NCI-H526 treated with DMSO at 0.1 percent for 48 hours (cell line): ENCODE data around the gene ZBTB42.

Source experiments
- DNase-seq: peaks from one replicate; lab custom pipeline; 2025; lab: John Stamatoyannopoulos, UW

The ZBTB42 gene

DNA sequence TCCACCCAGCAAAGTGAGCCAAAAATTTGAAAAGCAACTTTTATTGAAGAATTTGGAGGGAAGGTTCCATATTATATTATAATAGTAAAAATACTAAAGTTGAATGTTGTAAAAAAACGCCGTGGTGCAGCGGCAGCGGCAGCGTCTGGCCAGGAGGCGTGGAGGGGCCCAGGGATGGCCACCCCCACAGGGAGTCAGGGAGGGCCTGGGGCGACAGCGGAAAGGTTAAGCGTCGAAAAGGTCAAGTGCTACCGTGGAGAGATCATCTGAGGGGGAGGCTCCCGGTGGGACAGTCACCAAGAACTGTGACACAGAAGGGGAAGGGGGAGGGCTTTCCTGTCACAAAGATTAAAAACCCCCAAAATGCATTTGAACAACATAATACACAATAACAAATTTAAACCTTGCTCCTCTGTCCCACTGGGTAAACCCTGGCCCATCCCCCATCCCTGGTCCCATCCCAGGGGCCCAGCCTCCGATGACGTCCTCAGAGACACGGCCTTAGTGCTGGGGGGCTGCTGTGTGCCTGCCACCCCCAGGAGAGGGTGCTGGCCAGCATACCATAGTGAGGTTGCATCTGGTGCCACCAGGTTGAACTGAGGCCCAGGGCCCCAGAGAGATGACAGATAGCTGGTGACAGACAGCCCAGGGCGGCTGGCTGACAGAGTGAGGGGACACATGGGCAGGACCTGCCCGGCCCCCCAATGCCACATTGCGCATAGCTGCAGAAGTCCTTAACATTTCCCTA lies 31.4 kb upstream of the ZBTB42 start:
- DNase-seq: no peak

DNA sequence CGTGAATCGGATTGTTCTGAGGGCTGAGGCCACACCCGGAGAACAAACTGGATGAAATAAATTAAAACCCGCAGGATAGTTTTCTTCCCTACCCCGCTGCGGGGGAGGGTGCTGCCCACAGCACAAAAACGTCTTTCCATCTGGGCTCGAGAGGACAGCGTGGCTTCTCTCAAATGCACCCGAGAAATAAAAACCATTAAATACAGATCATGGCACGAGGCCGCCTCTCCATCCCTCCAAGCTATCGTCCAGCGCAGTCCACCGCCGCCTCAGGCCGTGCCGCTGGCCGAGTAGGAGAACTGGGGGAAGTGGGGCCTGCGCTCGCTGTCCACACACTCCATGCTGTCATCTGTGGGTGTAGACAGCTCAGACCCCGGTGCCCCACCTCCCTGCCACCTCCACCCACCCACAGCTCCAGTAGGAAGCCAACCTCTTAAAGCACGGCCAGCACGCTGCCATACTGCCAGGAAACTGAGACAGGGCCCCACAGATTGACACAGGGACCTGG lies 30.8 kb upstream of the ZBTB42 start:
- no peak for DNase-seq

DNA sequence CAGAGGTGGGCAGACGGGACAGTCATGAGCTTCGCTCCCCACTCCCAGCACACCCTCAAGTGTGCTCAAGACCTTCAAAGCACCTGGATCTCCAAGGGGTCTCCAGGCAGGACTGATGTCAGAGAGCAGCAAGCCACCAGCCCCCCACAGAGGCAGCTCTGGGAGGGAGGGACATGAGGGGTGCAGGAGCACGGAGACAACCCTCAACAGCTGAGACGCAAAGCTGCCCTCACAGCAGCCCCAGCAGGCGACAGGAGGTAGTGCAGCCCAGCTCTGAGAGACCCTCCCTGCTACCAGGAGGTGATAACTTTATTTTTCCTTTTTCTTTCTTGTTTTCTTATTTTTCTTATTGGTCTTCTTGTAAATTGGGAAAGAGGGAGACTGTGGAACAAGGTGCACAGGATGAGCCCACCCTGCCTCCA lies 30.0 kb upstream of the ZBTB42 start:
- DNase-seq: no peak

DNA sequence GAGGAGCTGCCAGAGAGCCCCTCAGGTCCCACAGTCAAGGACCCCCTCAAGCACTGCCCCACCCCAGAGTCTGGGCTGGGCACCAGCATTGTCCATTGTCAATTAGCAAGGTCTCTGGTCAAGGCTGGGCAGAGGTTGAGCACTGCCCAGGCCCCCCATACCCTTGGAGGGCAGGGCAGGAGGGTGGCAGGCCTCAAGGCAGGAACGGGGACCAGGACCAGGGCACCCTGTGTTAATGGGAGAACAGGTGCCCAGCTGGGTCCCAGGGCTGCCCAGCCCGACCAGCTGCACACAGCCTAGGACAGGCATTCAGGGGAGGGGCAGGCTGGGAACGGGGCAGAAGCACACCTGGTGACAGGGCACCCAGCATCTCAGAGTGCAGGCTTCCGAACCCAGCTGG lies 29.5 kb upstream of the ZBTB42 start:
- no peak for DNase-seq

DNA sequence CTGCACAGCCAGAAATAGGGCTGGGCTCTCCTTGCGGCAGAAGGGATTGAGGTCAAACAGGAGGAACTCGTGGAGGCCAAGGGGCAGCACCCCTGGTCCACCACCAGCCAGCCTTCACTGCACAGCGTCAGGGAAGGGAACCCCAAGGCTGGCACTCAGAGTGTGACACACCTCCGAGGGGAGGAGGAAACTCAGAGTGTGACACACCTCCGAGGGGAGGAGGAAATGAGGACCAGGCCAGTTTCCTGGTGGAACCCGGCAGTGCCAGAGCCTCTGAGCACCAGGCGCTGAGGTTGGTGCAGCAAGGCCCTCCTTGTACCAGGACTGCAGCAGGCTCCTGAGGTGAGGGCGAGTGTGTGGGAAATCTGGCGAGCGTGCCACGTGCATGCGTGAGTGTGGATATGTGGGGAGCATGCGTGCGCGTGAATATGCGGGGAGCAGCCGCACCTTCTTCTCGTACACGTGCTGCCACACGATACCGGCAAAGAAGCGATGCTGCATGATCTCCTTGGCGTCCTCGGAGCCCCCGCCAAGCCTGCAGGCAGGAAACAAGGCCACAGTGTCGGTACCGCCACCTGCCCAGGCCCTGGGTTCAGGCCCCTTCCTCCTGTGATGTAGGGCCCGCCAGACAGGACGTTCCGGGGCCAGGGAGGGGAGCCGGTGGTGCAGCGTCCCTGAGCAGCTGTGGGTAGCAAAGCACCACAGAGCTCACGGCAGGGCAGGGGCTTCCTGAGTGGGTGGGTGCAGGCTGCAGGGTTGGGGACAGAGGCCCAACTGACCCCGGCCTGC lies 28.8 kb upstream of the ZBTB42 start:
- DNase-seq: no peak

DNA sequence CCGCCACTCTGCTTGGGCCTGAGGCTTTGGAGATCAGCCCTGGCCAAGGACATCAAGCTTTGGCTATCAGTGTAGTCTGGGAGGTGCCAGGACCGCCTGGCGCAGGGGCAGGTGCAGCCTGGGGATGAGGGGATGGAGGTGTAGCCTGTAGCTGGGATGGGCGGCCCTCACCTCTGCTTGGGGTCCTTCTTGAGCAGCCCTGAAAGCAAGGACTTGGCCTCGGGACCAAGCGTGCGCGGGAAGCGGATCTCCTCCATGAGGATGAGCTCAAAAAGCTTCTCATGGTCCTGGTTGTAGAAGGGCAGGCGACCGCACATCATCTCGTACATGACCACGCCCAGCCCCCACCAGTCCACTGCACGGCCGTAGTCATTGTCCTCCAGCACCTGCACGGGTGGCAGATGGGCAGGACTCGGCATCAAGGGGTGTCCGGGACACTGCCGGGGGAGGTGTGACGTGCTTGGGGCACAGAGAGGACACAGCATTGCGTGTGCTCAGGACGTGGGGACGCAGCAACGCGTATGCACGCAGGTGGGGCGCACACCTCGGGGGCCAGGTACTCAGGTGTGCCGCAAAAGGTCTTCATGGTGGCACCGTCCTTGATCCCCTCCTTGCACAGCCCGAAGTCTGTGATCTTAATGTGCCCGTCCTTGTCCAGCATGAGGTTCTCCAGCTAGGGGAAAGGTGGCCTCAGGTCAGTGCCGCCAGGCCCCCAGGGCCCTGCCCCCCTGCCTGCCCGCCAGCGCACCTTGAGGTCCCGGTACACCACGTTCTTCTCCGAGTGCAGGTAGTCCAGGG lies 28.0 kb upstream of the ZBTB42 start:
- no peak for DNase-seq

DNA sequence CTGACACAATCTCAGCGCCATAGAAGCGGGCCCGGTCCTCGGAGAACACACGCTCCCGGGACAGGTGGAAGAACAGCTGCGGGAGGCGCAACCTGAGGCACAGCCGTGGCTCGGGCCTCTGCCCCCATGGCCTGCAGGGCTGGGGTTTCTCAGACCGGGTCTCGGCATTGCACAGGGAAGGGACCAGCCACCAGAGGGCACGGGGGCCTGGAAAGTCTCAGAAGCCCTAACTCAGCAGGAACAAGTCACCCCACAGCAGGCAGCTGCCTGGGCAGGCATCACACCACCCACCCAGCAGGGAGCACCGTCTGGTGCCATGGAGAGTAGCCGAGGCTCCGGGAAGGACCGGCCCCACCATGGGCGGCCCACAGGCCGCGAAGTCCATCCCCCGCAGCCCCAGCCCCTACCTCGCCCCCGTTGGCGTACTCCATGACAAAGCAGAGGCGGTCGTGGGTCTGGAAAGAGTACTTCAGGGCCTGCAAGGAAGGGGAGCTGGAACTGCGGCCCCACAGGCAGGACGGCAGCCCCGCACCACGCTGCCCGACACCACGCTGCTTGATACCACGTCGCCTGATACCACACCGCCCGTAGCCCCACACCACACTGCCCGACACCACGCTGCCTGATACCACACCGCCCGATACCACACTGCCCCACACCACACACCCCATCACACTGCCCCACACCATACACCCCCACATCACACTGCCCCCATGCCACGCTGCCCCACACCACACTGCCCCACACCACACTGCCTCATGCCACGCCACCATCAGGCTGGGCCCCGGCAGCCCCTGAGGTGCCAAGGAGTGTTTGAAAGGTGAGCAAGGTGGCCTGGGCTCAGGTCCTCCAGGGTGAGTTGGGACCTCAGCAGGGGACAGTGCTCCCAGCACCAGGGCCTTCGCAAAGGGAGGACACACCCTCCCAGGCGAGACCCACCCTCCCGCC lies 27.1 kb upstream of the ZBTB42 start:
- no peak for DNase-seq

DNA sequence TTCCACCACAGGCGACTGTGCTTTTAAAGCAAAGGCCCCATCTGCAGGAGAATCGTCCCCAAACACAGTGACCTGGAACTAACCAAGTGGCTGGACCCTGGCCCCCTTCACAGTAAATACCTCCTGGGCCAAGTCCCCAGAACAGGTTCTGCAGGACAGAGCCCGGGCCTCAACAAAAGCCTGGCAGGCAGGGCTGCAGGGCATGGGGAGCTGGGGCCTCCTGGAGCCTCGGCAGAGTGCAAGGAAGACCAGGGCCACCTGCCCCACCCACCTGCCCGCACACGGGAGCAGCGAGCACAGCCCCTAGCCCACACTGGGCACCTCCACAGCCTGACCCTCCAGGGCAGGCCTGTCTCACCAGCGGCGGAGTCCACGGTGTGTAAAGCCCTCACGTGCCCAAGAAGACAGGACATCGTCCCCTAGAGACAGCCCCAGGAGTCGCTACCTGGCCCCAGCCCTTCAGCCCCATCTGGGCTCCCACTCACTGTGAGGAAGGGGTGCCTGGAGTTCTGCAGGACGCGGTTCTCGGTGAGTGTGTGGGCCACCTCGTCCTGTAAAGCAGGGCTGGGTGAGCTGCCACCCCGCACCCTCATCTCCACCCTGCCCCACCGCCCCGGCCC lies 26.3 kb upstream of the ZBTB42 start:
- no peak for DNase-seq

DNA sequence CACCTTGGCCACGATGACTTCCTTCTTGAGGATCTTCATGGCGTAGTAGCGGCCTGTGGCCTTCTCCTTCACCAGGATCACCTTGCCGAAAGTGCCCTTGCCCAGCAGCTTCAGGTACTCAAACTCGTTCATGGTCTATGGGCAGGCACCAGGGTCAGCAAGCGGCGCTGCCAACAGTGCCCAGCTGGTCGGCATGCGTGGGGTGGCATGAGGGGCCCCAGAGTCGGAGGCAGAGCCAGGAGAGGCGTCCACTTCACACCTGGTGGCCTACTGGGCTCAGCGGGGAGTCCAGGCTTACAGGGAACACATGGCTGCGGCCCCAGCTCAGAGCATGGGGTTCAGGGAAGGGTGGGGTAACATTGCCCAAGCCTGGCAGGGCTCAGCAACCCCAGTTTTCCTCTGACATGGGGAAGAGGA lies 25.8 kb upstream of the ZBTB42 start:
- DNase-seq: no peak

DNA sequence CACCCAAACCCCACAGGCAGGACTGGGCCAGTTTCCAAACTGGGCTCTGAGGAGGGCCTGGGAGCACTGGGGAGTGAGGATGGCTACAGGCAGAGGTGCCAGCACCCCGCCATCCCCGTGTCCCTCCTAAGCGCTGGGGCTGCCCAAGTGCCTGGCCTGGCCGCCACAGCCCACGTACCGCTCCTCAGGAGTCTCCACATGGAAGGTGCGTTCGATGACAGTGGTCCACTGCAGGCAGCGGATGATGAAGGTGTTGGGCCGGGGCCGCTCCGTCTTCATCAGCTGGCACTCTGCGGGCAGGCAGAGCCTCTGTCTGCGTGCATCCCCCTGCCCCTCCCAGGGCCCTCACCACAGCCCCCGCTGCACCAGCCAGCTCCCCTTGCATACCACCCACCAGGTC lies 24.4 kb upstream of the ZBTB42 start:
- no peak for DNase-seq

DNA sequence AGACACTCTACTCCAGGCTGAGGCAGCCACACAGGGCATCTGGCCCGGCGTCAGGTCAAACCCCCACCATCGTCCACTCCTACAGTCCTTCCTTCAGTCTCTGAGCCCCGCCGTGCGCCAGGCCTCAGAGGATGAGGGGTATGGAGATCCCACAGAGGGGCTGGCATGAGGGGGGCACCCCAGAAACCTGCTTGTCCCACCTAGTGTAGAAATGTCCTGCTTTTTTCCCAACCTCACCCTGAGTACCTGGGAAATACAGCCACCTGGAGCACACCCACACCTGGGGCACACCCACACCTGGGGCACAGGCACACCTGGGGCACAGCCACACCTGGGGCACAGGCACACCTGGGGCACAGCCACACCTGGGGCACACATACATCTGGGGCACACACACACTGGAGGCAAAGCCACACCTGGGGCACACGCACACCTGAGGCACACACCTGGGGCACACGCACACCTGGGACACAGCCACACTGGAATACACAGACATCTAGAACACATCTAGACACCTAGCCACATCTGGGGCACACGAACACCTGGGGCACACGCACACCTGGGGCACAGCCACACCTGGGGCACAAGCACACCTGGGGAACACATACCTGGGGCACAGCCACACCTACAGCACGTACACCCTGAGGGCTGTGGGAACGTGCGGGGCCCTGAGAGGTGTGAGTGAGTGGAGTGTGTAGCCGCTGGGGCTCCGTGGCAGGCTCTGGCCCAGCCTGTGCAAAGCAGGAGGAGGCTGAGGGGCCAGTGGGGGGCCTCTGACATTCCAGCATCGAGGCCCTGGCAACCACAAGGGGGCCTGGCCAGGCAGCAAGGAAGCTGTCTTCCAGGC lies 23.7 kb upstream of the ZBTB42 start:
- no peak for DNase-seq

DNA sequence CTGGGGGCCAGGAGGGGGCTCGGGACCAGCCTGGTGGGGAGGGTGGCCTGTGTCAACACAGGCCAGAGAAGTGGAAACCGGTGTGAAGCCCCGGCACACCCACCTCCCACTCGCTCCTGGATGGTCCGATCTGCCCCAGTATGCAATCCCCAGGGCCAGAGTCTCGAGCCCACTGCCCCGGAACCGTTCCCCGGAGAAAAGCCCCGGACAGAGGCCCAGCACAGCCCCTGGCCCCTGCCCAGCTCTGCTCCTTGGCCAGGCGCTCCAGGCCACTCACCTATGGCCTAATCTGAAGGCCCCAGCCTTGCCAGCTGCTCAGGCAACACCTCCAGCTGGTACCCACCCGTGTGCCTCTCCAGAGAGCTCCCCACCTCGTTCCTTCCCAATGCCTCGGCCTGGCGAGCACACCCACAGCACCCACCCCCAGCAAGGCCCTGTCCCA lies 23.1 kb upstream of the ZBTB42 start:
- DNase-seq: no peak

DNA sequence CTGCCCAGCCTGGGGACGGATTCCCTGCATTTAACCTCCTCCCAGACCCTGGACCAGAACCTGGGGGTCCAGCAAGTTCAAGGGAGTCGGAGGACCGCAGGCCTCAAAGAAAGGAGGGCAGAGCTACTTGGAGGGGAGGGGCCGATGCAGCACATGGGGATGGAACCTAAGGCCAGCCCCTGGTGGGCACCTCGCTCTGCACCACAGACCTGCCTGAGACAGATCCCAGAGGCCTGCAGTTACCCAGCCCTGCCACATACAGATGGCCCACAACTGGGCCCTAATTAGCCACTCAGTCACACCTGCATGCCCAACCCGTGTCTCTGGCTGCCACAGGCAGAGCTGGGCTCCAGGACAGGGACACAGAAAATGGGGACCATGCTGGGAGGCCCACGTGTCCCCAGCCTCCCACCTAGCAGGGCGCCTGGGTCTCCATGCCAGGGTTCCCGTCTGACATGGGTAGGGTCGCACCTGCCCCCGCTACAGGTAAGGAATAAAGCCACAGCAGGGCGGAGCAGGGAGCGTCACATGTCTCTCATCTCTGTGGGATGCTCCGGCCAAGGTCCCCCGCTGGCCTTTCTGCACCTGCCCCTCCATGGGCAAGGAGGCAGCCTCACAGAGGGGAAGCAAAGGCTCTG lies 22.1 kb upstream of the ZBTB42 start:
- no peak for DNase-seq

DNA sequence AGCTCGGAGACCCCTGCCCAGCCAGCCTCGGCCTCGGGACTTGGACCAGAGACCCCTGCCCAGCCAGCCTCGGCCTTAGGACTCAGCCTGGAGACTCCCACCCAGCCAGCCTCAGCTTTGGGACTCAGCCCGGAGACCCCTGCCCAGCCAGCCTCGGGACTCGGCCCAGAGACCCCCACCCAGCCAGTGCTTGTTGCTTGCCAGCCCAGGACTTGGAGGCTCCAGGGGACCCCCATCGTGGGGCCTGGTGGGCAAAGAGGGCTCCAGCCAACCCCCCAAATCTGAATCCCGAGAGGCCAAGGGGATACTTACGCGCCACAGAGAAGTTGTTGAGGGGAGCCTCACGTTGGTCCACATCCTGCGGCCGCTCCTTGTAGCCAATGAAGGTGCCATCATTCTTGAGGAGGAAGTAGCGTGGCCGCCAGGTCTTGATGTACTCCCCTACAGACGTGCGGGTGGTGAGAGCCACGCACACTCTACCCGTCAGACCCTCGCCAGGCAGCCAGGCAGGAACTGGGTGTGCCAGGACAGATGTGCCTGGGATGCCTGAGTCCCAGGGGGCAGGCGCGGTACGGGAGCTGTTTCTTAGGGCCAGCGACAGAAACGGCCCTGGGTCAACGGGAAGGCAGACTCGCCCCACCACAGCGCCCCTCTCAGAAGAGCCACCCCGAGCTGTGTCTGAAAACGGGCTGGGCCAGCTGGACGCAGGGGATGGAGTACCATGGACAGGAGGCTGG lies 21.0 kb upstream of the ZBTB42 start:
- DNase-seq: no peak

DNA sequence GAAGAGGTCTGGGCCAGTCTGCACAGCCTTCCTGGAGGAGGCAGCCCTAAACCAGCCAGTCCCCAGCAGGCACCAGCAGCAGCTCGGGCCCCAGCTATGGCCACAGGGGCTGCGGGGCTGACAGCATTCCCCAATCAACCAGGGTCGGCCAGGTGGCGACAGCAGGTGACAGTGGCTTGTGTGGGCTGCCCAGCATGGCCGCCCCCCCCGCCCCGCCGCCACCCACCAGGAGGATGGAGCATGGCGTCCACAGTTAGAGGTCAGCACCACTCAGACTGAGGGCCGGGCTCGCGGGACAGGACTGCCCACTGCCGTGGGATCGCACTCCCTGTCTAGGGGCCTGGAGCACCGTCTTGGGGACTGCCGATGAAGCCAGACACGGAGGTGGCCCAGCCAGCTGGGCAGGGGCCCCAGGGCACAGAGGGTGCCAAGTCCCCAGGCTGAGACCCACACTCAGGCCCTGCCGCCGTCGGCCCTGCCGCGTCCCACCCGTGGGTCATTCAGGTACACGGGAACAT lies 20.3 kb upstream of the ZBTB42 start:
- no peak for DNase-seq

DNA sequence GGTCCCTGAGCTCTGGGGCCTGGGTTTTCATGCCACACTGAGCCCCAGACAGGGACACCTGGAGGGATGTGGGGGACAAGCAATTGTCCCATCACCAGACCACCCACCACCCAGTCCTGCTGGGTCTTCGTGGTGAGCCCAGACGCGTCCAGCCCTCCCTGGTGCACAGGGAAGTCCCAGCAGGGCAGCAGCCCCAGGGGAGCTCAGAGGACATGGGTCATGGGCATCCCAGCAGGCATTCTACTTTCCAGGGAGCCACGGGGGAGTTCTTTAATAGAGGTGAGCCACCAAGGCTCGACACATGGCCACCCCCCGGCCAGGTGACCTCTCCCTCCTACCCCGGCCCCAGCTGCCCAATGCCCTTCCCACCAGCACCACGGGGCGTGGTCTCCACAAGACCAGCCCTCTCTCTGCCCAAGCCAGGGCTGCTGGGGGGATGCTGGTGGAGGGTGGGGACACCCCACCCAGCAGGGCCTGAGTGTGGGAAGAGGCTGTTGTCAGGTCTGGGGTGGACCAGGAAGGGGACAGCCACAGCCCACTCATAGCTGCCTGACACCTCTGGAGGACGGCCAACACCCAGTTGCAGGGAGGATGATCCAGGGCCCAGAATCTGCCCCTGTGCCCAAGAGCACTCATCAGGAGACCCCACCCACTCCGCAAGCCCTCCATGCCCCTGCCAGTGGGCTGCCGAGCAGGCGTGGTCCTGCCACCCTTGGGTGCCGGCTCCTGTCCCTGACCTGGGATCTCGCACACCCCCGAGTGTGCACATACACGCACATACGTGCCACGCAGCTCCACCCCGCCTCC lies 19.4 kb upstream of the ZBTB42 start:
- no peak for DNase-seq

DNA sequence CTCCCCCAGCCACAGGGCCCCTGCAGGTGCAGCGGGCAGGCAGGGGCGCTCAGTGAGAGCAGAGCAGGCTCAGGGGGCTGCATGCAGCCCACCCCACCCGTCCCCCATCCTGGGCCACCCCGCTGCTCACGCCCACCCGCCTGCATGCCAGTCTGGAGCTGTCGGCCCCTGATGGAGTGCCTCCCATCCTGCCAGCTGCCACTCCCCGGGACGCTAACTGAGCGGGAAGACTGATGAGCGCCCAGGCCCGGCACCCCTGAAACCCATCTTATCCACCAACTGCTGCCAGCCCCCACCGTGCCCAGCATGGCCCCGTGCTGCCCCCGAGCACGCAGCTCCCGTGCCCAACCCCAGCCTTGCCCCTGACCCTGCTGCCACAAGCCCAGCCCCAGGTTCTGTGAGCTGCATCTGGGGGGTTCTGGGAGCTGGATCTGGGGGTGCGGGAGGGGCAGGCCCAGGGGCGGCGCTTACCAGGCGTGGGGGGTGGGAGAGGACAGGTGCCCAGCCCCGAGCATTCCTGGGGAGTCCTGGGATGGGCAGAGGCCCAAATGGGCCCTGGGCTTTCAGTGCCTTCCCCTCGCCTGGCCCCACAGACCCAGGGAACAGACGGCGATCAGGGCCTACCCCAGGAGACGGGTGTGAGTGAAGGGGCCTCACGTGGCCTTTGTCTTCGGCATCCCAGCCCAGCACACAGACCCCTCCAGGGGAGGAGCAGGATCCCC lies 18.7 kb upstream of the ZBTB42 start:
- no peak for DNase-seq
